GF-D8 (cell line): ENCODE results near the gene MCC.

Experiments
- DNase-seq: peaks from one replicate; lab custom pipeline; 2025; lab: John Stamatoyannopoulos, UW

The MCC gene

DNA sequence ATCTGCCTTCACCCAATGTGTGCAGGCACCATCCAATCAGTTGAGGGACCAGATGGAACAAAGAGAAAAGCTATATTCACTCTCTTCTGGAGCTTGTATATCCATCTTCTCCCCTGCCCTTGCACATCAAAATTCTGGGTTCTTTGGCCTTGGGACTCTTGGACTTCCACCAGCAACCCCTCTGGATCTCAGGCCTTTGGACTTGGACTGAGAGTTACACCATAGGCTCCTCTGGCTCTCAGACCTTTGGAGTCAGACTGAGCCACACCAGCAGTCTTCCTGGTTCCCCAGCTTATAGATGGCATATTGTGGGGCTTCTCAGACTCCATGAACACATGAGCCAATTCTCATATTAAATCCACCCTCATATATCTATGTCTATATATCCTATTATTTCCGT, 126.6 kb downstream of the MCC start:
- DNase-seq: no peak

DNA sequence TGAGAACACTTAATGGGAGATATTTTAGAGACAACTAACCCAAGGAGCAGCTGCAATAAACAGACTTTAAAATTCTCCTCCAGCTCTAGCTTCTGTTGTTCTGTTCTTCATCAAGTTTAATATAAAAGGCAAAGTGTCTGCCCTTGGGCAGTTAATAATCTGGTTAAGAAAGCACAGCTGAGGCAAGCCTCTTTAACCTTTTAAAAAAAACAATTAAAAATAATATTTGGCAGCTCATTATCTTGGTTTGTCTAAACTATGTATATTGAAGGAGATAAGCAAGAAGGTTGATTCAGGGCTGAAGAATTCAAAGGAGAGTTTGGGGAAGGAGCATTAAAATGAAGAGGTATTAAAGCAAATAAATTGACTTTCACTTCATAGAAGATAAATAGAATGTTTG, 128.8 kb downstream of the MCC start:
- no peak for DNase-seq

DNA sequence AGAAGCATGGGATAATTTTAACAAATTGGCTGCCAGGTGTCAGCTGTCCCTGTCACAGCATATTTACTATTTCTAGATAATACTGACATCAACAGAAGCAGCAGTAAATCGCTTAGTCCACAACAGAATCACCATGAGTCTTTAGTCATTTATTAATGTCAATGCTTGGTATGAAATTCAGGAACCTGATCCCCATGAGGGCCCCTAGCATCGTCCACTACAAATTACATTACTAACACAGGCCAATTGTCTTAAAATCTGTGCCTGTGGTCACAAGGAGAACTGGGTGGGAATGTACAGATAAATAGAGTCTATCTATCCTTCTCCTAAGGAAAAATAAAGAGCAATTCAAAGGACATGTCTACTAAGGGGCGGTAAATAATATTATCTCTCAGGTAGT, 129.6 kb downstream of the MCC start:
- no peak for DNase-seq

DNA sequence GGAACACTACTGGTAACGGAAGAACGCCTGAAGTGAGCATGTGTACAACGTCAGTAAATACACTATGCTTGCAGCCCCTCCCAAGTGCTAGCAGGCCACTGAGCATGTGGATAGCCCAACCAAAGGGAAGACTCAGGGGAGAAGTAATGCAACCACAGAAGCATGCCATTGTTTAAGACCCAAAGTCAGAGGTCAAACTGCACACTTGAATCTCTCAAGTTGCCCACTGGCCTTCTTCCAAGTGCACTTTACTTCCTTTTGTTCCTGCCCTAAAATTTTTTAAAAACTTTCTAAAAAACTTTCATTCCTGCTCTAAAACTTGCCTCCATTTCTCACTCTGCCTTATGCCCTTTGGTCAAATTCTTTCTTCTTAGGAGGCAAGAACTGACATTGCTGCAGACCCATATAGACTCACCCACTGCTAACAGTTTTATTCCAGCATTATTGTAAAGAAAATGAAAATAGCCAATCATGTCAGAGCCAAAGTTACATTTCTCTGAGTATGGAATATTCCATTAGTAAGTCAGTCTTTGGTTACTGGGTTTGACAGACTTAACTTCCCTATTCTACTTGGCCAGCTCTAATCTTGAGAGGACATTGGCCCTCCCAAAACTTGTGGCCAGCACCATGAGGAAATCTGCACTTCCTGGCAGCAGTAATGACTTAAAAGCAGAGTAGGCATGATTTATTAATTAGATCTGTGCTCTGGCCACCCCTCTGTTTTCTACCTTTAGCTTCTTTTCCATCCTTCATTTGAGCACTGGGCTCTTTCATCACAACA, 130.4 kb downstream of the MCC start:
- peak; percentile 1 for DNase-seq

DNA sequence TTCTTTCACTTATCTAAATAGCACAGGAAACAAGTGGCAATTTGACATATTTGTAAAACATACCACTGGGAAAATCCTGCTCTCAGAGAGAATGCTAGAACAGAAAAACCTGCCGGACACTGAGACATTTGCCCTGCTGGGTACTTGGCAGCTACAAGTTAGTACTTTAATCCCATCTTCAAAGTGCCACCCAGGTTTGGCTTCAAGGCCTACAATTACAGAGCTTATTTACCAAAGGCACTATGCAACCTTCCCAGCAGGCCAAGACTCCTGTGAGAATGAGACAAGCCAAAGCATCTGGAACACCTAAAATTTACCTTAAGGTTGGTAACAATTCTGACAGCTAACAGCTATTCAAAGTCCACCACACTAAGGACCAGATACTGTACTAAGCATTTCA, 131.8 kb downstream of the MCC start:
- DNase-seq: no peak

DNA sequence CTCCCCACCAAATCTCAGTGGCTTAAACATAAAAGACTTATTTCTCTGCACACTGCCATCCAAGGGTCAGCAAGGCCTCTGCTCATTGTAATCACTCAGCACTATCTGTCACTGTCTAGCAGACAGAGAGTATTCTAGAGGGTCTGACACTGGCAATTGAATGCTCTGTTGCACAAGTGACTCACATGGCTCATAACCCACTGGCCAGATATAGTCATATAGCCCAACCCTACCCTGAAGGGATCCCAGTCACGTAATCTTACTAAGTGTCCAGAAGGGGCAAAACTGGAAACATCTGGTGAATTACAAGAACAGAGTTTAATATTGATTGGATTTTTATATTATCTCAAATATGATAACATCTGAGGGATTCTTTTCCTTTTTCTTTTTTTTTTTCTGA, 134.2 kb downstream of the MCC start:
- no peak for DNase-seq

DNA sequence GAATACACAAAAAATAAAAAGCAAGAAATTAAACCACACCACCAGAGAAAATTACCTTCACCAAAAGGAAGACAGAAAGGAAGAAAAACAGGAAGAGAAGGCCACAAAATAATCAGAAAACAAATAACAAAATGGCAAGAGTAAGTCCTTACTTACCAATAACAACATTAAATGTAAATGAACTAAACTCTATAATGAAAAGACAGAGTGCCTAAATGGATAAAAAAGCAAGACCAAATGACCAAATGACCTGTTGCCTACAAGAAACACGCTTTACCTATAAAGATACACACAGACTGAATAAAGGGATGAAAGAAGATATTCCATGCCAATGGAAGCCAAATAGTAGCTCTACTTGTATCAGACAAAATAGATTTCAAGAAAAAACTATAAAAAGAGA, 140.7 kb downstream of the MCC start:
- no peak for DNase-seq

DNA sequence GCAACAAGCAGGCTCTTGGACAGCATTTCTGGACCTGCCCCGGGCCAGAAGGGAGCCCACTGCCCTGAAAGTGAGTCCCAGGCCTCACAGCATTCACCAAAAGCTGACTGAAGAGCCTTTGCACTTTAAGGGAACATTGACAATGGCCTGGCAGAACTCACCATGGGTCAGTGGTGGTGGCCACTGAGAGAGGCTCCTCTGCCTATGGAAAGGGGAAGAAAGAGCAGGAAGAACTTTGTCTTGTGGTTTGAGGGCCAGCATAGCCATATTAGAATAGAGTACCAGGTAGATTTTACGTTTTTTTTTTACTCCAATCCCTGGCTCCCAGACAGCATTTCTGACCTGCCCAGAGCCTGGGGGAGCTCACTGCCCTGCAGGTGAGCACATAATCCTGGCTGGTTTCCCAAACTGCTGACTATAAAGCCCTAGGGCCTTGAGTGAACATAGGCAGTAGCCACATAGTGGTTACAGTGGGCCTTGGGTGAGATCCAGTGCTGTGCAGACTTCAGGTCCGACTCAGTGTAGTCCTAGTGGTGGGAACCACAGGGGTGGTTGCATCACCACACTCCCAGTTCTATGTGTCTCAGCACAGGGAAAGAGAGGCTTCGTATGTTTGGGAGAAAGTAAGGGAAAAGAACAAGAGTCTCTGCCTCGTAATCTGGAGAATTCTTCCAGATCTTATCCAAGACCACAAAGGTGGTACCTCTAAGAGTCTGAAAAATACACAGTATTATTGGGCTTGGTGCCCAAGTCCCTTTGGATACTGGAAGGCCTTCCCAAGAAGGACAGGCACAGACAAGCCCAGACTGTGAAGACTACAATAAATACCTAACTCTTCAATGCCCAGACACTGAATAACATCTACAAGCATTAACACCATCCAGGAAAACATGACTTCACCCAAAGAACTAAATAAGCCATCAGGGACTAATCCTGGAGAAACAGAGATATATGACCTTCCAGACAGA, 143.0 kb downstream of the MCC start:
- DNase-seq: no peak

DNA sequence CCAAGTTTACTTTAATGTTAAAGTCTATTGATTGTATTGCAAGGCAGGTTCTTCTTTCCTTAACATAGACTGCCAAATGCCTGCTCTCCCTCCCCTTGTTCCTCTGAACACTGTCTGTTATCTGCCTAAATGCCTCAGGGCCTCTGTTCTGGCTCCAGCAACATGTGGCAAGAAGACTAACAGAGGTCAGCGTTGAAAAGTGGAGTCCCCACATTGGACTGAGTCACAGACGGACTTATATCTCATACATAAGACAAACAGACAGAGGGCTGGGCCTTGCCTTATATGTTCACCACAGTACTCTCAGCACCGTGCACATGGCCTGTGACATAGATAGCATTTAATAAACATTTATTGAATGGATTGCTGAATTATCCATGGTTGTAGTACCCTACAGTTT, 144.9 kb downstream of the MCC start:
- DNase-seq: no peak

DNA sequence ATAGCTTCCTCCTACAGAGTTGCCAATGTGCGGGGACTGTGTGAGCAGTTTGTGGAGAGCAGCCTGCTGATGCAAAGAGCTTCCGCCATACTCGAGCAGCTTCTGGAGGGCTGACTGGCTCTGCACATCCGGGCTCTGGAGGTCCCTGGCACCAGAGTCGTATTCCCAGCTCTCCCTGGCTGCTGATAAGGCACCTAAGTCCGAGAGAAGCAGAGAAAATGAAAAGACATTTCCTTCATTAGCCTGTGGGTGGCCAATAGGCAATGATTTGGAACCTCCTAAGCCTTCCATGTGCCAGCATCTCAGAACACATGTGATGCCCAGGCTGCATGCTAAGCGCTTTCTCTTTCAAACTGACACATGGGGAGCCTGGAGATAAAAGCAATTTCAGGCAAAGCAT, 147.7 kb downstream of the MCC start:
- DNase-seq: no peak

DNA sequence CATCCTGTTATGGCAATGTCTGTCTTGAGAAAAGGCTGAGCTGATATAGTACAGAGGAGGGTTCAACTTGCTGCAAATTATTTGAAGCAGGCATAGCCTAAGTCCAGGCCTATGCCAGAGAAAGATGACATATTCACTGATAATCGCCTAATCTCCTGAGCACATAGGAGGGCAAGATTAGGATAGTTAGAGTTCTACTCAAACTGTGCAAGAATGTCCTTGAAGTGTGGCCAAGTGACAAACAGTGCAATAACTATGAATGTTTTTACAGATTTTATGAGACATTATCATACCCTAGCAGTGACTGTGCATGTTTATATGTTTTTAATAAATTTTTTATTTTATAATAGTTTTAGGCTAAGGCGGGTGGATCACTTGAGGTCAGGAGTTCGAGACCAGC, 149.6 kb downstream of the MCC start:
- DNase-seq: no peak

DNA sequence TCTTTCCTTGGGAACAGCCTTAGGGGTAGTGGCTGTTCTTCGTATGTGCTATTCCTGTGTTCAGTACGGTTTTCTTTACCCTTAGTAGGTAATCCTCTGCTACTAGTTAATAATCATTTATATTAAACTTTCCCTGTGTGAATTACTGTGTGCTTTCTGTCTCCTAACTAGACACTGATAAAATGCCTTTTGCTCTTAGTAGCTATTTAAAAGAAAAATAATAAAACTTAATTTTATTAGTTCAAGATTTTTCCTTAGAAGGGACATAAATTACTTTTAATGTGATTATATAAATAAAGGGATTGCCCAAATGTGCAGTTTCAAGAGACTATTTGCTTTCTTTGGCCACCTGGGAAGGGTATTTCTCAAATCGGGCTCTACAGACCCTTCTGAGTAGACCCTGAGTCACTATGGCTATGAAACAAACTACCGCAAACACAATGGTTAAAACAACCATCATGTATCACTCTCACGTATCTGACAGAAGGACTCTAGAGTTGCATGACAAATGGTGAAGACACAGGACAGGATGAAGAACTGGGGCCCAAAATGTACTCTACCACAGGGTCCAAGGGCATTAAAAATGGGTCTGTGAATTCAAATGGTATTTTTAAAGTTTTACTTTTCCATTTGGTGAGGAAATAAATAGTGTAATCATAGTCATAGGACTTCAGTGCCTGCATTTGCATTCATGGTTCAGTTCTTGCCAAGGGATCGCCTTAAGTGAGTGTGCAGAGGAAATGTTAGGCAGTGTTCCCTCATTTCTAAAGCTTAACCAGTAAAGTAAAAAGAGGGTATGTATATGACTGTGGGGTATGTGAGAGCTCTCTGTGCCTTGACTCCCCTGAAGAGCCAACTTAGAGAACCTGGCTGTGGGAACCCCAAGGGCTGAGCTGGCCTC, 150.5 kb downstream of the MCC start:
- no peak for DNase-seq

DNA sequence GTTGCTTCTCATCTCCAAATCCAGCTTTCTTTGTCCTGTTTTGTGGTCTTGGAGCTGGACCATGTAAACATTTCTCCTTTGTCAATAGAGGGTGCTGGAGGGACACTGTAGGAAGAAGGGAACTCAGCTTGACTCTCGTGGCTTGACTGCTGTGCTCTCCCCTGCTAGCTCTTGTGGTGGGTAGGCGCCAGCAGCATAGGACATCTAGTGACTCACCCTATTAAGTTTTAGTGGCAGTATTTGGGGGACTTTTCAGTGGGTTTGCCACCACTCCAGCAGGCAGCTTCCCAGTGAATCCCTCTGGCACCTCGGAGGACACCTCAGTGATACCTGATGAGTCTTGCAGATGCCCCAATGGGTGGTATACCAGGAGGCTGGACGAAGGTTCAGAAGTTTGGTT, 151.3 kb downstream of the MCC start:
- DNase-seq: peak; percentile 1

DNA sequence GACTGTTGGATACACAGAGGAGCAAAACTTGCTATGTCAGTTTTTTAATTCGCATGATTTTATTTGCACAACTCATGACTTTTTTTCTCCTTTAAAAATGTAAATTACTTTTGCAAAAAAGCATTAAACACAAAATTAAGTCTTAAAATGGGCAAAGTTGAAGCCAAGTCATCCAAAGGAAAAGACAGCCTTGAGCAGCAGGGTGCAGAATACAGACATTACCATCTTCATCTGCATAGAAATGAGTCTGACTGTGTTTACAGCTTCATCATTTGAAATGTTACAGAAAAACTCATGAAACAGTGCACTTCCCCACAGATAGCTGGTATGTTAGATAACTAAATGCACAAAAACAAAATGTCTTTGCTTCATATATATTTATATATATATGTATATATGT, 154.8 kb downstream of the MCC start:
- no peak for DNase-seq

DNA sequence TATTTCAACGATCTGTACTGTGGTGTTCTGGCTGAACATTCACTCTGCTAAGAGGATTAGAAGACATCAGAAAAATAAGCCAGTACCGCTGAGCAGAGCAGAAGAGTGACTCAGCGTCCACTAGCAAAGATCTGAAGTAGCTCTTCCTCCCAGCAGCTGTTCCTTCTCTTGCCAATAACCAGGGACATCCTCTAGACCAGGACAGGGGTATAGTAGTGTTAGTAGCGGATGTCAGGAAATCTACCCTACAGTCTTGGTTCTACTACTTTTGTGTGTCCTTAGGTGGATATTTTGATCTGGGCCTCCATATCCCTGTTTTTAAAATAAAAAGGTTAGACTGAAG, 157.1 kb downstream of the MCC start:
- DNase-seq: no peak

DNA sequence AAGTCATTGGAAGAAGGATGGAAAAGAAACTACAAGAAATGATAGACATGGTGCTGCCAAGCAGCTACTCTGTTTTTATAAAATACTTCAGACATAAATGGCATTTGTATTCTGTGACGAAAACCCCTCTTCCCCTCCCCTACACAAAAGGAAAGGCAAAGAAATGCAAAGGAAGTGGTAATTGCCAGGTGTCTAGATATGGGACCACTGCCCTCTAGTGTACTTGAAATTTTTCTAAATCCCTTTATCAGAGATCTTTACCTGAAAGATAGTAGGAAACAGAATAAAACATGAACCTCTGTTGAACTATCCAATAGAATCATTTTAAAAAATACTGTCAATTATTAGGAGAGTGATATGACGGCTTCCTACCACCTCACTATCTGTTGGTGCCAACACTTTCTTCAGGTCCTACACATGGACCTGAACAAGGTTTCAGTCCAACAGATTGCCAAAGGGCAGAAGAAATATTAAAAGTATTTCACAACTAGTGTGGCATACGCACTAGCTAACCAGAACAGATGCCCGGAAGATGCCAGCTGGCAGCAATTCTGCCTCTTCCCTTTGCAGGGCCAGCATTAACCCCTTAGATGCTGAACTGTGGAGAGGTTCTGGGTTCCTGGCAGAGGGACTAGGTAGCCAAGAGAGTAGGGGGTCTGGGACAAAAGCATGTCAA, 157.6 kb downstream of the MCC start:
- no peak for DNase-seq

DNA sequence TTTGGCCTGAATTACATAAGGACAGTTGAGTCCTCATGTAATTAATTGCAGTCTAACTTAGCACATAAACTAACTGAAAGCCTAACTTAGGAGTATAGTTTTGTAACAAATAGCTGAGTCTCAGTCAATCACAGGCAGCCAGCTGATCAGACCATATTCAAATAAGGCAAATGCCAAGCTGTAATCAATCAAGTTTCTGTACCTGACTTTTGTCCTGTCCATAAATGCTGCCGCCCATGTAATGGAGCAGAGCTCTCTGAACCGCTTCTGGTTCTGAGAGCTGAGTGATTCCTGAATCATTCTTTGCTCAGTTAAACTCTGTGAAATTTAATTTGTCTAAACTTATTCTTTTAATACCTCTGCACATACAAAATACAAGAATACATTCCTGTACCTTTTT, 158.3 kb downstream of the MCC start:
- DNase-seq: no peak

DNA sequence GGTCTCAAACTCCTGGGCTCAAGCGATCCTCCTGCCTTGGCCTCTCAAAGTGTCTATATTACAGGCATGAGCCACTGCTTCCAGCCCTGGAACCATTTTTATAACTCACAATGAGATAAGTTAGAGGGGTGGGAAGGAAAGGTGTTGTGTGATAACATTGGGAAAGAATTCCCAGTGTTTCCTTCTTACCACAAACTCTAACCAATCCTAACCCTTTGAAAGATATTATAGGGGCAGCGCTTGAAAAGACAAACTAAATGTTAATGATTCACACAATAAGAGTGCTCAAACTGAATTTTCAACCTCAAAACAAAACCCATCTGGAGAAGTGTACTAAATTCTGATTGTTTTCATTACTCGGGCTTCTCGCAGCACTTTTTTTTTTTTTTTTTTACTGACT, 163.2 kb downstream of the MCC start:
- no peak for DNase-seq

DNA sequence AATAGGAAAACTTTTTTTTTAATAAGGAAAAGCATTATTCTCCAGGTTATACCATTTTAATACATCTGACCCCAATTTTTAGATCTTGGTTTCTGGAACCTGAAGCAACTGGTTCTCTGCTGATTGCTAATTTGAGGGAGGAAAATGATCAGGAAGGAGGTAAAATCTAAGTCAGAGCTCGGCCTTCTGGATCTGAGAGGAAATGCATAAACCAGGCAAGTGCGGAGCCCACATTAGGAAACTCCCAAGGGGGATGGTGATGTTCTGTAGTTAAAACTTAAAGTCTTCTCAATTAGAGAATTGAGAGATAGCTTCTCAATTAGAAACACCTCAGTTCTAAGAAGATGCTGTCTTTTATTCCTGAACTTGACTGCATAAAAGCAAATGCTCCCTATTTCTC, 167.0 kb downstream of the MCC start:
- DNase-seq: no peak

DNA sequence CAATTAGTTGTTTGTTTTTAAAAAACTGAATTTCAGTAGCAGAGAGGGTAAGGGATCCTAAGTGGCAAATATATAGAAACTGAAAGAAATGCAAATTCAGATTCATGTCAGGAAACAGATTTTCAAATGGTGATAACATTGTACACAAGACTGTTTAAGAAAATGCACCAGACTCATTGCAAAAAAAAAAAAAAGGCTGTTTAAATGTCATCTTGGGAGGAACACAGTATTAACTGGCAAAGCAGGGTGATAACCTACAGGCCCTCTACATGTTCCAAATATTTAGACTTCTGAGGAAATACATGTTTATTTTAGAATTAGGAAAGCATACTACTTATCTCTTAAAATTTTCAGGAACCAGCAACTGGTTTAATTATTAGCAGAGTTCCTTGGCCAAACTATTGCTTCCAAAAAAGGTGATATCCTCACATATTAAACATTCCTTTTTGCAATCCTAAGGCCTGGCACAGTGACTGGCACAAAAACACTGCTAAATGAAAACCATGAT, 167.9 kb downstream of the MCC start:
- no peak for DNase-seq

DNA sequence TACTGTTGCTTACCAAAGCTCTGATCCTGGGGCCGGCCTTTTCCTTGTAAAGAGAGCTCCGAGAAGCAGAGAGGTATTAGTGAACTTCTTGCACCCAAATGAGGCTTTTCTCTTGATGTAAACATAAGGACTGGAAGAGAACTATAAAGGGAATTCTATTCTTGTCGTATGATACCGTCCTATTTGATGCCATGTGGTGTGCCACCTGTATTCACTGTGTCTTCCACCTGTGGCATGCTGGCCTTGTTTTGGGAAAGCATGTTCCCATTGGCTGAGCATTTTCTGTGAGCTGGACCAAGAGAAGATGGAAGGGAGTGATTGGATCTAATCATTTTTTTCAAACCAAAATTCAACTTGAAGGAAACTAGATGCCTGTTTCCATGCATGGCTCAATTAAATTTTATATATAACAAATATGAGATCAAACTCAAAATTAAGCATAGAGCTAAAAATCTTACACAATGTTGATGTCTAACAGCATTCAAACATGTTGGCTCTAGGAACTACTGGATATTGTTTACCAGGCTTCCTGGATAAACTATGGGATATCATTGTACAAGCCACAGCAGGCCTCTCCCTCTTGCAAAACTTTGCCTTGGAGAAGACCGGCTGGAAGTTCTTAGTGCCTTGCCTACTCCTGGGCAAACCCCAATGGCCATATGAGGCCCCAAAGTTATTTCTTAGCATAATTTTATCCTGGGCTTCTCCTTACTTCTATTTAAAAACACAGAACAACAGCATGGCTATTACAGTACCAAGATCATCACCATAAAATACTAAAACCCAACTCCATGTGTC, 168.8 kb downstream of the MCC start:
- no peak for DNase-seq
